Urothelium cell line (cell line): ENCODE results near the gene NXN.
"Not testable (repeated sequence)": the region's sequence is repeated elsewhere in the genome, so short reads cannot be mapped to it uniquely, and the experiment has no call there.

Experiments
- DNase-seq: peaks from one replicate; pipeline ENCODE4 v3.0.0; 2011; ENCODE audit warnings: low spot score, mixed read lengths
- FAIRE-seq: peaks from 2 replicates; lab custom pipeline; 2011; peaks lifted over from hg19 to GRCh38; lab: Jason Lieb, UNC

NXN gene

GRCh38 chr17:924711-925475 lies 54.7 kb downstream of the NXN start:
- DNase-seq, result peak; percentile 20
- no peak for FAIRE-seq

GRCh38 chr17:924306-924705 lies 55.3 kb downstream of the NXN start:
- DNase-seq, FAIRE-seq: not testable (repeated sequence)

GRCh38 chr17:923633-924032 lies 55.9 kb downstream of the NXN start:
- DNase-seq, result no peak
- FAIRE-seq, result no peak

DNA sequence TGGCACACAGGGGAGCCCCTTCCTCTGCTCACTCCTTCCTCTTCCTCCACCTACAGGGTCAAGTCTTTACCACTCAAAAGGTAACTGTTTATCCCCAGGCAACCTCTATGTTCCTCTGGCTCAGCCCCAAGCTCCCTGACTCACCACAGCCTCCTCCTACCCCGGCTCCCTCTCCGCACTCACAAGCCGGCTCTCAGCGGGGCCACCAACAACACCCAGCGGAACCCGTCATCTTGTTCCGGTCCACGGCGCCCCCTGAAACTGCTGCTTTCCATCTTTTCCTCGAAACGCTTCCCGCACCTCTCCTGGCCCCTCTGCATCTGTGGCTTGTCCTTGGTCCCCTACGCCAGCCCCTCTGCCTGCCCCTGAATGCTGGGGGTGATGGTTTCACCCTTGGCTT lies 58.4 kb downstream of the NXN start:
- FAIRE-seq (no peak), DNase-seq (peak; percentile 70)

DNA sequence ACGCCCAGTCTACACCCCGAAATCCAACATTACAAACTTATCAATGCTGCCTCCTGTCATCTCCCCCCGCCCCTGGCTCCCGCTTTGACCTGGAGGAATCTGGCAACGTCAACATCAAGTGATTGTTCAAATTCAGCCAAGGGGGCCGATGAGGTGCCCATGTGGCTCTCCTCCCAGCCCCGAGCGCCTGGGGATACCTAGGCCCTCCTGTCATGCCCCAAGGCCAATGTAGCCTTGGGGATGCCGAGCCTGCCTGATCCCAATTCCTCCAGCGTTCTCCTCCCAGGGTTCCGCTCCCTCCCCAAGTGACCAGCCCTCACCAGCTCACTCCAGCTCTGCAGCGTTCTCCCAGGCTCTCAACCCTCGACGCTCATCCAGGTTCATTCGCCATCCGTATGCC lies 59.4 kb downstream of the NXN start:
- DNase-seq, result no peak
- no peak for FAIRE-seq

DNA sequence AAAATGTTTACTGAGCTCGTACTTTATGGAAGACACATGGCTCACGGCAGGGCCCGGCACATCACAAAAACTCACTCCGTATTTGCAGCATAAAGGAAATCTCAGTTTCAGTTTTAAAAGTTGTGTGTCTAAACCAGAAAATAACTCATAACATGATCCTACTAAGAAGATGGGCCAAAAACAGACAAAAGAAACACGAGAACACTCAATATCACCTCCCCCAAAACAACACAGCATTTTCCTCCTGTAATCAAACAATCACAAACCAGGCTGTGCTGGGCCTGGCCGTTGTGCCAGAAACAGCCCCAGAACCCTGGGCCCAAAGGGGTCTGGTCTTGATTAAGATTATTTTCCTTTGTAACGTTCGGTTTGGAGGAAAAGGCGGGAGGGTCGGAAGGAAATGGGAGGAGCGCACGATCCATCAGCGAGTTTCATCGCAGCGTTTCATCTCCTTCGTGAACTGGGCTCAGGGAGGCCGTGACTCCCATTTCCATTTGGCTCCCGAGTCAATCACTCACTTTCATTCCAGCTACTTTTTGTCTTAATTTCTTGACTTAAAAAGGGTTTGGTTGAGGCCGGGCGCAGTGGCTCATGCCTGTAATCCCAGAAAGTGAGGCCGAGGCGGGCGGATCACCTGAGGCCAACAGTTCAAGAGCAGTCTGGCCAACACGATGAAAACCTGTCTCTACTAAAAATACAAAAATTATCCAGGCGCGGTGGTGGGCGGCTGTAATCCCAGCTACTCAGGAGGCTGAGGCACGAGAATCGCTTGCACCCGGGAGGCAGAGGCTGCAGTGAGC lies 61.4 kb downstream of the NXN start:
- DNase-seq (no peak), FAIRE-seq (no peak)

GRCh38 chr17:917391-917811 lies 62.2 kb downstream of the NXN start:
- DNase-seq (no peak), FAIRE-seq (no peak)

- FAIRE-seq, result no peak
These were observed 63.3 kb downstream of the NXN start for GRCh38 chr17:916315-916714.

GRCh38 chr17:915538-916201 lies 63.9 kb downstream of the NXN start:
- FAIRE-seq (no peak), DNase-seq (no peak)

More at GRCh38 chr17:916315-916714, 63.3 kb downstream of the NXN start:
- DNase-seq, result no peak

DNA sequence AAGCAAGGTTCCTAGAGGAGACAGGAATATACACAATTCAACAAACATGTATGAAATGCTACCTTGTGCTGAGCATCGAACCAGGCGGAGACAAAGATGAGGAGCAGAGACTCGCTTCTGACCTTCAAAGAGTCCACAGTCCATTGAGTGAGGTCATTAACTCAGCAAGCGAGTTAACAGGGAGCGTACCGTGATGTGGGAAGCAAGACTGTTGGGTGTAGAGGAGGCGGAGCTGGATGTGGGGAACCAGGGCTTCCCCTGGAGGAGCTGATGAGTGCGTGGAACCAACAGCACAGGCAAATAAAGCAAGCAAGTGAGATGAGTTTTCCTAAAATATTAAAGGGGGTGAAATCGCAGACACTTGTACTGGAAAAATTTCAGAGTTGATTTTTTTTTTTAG lies 65.0 kb downstream of the NXN start:
- FAIRE-seq, result no peak

GRCh38 chr17:913207-913606 lies 66.4 kb downstream of the NXN start:
- FAIRE-seq, result no peak
- DNase-seq, result no peak

More for the DNA sequence above, 65.0 kb downstream of the NXN start:
- DNase-seq, result no peak

DNA sequence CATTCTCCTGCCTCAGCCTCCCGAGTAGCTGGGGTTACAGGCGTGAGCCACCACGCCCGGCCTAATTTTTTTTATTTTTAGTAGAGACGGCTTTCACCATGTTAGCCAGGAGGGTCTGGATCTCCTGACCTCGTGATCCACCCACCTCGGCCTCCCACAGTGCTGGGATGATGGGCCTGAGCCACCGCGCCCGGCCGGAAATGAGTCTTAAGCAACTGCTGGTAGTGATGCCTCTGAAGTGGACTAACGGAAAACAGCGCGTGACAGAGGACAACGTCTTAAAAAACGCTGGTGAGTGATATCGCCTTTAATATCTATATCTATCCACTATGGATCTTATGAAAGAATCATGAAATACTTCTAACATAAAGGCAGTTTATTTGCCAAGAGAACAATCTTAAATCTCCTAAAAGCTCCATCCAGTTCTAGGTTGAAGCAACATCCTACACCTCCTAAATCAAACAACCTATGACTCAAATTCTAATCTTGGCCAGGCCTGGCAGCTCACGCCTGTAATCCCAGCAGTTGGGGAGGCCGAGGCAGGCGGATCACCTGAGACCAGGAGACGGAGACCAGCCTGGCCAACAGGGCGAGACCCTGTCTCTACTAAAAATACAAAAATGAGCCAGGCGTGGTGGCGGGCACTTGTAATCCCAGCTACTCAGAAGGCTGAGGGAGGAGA lies 69.8 kb downstream of the NXN start:
- no peak for FAIRE-seq

GRCh38 chr17:907725-908124 lies 71.9 kb downstream of the NXN start:
- FAIRE-seq (no peak), DNase-seq (no peak)

More for the DNA sequence above, 69.8 kb downstream of the NXN start:
- no peak for DNase-seq

- not testable (repeated sequence) for FAIRE-seq
These were observed 73.9 kb downstream of the NXN start for GRCh38 chr17:905708-906107.

DNA sequence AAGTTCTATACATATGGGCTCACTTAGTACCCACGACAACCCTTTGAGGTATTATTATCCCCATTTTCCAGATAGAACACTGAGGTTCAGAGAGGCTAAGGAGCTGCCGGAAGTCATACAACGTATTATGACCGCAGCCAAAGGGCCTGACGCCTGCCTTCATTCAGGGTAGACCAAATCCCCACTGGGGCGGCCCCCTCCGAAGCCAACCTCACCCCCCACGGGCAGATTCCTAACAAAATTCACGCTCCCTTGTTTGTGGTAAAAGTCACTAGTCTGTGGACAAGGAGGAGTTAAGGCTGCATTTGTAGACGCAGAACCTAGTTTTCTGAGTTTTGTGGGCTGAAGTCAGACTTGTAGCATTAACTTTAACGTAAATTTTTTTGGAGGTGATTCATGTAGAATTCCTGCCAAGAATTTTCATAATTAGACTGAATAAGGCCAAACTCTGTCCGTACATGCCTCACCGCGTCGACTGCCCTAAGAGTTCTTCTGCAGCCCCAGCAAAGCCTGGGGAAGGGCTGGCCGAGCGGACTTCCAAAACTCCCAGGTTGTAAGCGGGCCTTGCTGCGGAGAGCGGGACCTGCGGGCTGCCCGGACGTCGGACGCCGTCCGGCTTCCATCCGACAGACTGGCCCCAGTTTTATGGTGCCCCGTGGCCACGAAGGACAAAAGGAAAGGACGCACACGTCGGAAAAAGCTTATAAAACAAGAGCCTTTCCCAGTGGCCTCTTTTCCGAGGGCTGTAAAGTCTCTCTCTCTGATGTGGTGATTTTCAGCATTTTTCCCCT lies 75.7 kb downstream of the NXN start:
- no peak for FAIRE-seq
- DNase-seq, result peak; percentile 51

More at GRCh38 chr17:905708-906107, 73.9 kb downstream of the NXN start:
- not testable (repeated sequence) for DNase-seq

- no peak for DNase-seq
- no peak for FAIRE-seq
These were observed 77.1 kb downstream of the NXN start for GRCh38 chr17:902463-902862.

GRCh38 chr17:901964-902363 lies 77.6 kb downstream of the NXN start:
- FAIRE-seq (no peak), DNase-seq (no peak)

DNA sequence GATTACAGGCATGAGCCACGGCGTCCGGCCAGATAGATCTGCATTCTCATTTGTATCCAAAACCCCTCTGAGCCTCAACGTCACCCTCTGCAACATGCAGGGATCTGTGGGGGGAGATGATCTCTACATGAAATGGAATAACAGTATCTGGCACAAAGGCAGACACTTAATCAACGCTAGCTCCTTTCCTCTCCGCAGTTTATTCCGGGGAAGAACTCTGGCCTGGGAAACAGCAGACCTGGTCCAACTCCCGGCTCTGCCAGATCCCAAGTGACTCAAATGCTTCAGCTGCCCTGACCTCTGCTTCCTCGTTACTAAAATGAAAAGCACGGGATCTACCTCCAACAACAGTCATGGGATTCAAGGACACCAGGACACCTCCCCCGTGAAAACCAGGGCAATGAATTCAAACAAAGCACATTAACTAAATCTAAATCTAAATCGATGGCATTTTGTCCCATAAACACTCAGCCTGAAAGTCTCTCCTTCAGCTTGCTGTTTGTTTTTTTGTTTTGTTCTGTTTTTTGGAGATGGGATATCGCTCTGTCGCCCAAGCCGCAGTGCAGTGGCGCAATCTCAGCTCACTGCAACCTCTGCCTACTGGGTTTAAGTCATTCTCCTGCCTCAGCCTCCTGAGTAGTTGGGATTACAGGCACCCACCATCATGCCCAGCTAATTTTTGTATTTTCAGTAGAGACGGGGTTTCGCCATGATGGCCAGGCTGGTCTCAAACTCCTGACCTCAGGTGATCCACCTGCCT lies 78.2 kb downstream of the NXN start:
- no peak for FAIRE-seq
- no peak for DNase-seq

DNA sequence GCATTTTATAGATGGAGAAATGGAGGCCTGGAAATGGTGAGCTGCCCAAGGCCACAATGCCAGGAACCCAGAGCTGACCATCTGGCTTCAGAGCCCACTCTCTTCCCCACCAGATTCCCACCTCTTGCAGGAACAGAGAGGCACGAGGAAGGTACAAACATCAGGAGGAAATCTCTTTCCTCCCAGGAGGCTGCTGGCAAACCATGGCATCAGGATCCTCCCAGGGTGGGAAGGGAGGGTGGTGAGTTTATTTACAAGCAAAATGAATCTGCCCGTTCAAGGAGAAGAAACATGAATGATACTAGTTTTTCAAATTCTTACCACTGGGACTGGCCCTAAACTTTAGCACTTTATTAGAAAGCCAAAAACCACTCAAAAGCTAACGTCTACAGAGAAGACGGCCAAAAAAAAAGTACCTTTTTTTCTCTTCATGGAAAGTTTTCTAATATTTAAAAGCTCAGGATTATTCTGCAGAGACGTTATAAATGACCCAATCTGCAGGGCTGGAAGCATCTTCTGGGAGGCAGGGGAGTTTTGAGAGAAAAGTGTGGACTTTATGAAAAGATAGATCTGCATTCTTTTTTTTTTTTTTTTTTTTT lies 79.1 kb downstream of the NXN start:
- no peak for DNase-seq
- FAIRE-seq, result no peak
